ENCODE results near the gene NPDC1.

DNA sequence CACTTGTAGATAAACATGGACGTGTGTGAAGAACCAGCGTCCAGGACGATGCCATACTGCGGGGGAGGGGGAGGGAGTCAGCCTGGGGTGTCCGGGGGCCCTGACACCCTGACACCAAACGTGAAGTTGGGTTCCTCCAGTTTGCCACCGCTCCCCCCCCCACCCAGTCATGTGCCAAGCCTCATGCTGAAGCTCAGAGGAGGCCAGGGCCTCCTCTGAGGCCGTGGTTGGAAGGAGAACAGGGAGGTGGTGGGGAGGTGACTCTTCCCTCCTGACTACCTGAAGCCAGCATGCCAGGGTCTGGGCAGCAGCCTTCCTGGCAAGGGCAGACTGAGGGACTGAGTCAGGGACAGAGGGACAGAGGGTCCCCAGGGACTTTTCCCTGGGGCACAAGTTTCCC is 6.3 kb upstream of the NPDC1 start:
- TF ChIP-seq BCL11A (IDR thresholded peaks at IDR 0.05; ENCODE audit: low read depth in 2 of 2, low read length in 2 of 2) (no peak), FOSL1 (IDR thresholded peaks at IDR 0.05; ENCODE audit: insufficient read depth, low read depth, low read length) (no peak), HDAC2 (IDR thresholded peaks at IDR 0.05; ENCODE audit: borderline replicate concordance in 1 of 2, low read depth in 2 of 2, low read length in 2 of 2) (no peak), RFX5 (IDR thresholded peaks at IDR 0.05; ENCODE audit: borderline replicate concordance, low read depth, low read length) (no peak), POLR2A (IDR thresholded peaks at IDR 0.05; ENCODE audit: control extremely low read depth in 1 of 2, low read depth in 2 of 2, low read length in 2 of 2) (no peak), YY1 (IDR thresholded peaks at IDR 0.05; ENCODE audit: low read depth, low read length) (no peak), JUN (IDR thresholded peaks at IDR 0.05; ENCODE audit: low read depth, low read length) (no peak), CHD2 (IDR thresholded peaks at IDR 0.05; ENCODE audit: low read length) (no peak), CEBPB (IDR thresholded peaks at IDR 0.05; ENCODE audit: low read depth, low read length) (no peak), TBP (IDR thresholded peaks at IDR 0.05; ENCODE audit: low read depth, low read length) (no peak), GABPA (IDR thresholded peaks at IDR 0.05; ENCODE audit: borderline replicate concordance, insufficient read depth, low read length) (no peak), ATF2 (IDR thresholded peaks at IDR 0.05; ENCODE audit: low read length) (no peak), POU5F1 (IDR thresholded peaks at IDR 0.05; ENCODE audit: low read depth, low read length) (no peak)
- TF ChIP-seq, protein P1, sequence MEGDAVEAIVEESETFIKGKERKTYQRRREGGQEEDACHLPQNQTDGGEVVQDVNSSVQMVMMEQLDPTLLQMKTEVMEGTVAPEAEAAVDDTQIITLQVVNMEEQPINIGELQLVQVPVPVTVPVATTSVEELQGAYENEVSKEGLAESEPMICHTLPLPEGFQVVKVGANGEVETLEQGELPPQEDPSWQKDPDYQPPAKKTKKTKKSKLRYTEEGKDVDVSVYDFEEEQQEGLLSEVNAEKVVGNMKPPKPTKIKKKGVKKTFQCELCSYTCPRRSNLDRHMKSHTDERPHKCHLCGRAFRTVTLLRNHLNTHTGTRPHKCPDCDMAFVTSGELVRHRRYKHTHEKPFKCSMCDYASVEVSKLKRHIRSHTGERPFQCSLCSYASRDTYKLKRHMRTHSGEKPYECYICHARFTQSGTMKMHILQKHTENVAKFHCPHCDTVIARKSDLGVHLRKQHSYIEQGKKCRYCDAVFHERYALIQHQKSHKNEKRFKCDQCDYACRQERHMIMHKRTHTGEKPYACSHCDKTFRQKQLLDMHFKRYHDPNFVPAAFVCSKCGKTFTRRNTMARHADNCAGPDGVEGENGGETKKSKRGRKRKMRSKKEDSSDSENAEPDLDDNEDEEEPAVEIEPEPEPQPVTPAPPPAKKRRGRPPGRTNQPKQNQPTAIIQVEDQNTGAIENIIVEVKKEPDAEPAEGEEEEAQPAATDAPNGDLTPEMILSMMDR (IDR thresholded peaks at IDR 0.05; ENCODE audit: control extremely low read depth in 1 of 3, insufficient read depth in 1 of 3, low read depth in 1 of 3, low read length in 3 of 3) = no peak
